ENCODE data around the gene SLC6A6.

SLC6A6 gene

GRCh38 chr3:14470461-14470860 is 68.1 kb downstream of the SLC6A6 start:
- TF ChIP-seq POLR2A (IDR thresholded peaks at IDR 0.05; ENCODE audit: low read length) (no peak), GATA1 (IDR thresholded peaks at IDR 0.05; ENCODE audit: low read depth, low read length) (no peak)
- DNase-seq, result no peak

GRCh38 chr3:14471016-14471415 is 68.6 kb downstream of the SLC6A6 start:
- no peak for TF ChIP-seq POLR2A (IDR thresholded peaks at IDR 0.05; ENCODE audit: low read length)
- TF ChIP-seq GATA1 (IDR thresholded peaks at IDR 0.05; ENCODE audit: low read depth, low read length), result no peak
- DNase-seq, result no peak

- no peak for TF ChIP-seq GATA1 (IDR thresholded peaks at IDR 0.05; ENCODE audit: low read depth, low read length)
- TF ChIP-seq POLR2A (IDR thresholded peaks at IDR 0.05; ENCODE audit: low read length), result no peak
Measured at GRCh38 chr3:14471690-14472089, 69.3 kb downstream of the SLC6A6 start.

GRCh38 chr3:14472471-14473351 is 70.3 kb downstream of the SLC6A6 start:
- DNase-seq, result no peak
- no peak for TF ChIP-seq POLR2A (IDR thresholded peaks at IDR 0.05; ENCODE audit: low read length)
- TF ChIP-seq GATA1 (IDR thresholded peaks at IDR 0.05; ENCODE audit: low read depth, low read length), result no peak

More at GRCh38 chr3:14471690-14472089, 69.3 kb downstream of the SLC6A6 start:
- DNase-seq, result no peak

- TF ChIP-seq POLR2A (IDR thresholded peaks at IDR 0.05; ENCODE audit: low read length) (no peak), GATA1 (IDR thresholded peaks at IDR 0.05; ENCODE audit: low read depth, low read length) (no peak)
- DNase-seq, result no peak
Measured at GRCh38 chr3:14473411-14473891, 71.0 kb downstream of the SLC6A6 start.

- no peak for DNase-seq
- TF ChIP-seq GATA1 (IDR thresholded peaks at IDR 0.05; ENCODE audit: low read depth, low read length), result no peak
- no peak for TF ChIP-seq POLR2A (IDR thresholded peaks at IDR 0.05; ENCODE audit: low read length)
Measured at GRCh38 chr3:14474363-14475081, 72.1 kb downstream of the SLC6A6 start.

GRCh38 chr3:14475621-14476020 is 73.2 kb downstream of the SLC6A6 start:
- DNase-seq, result no peak
- TF ChIP-seq POLR2A (IDR thresholded peaks at IDR 0.05; ENCODE audit: low read length) (no peak), GATA1 (IDR thresholded peaks at IDR 0.05; ENCODE audit: low read depth, low read length) (no peak)

GRCh38 chr3:14476583-14477265 is 74.3 kb downstream of the SLC6A6 start:
- TF ChIP-seq POLR2A (IDR thresholded peaks at IDR 0.05; ENCODE audit: low read length), result no peak
- TF ChIP-seq GATA1 (IDR thresholded peaks at IDR 0.05; ENCODE audit: low read depth, low read length), result no peak
- no peak for DNase-seq

- no peak for DNase-seq
- TF ChIP-seq POLR2A (IDR thresholded peaks at IDR 0.05; ENCODE audit: low read length) (no peak), GATA1 (IDR thresholded peaks at IDR 0.05; ENCODE audit: low read depth, low read length) (no peak)
Measured at GRCh38 chr3:14477311-14477935, 75.0 kb downstream of the SLC6A6 start.

- DNase-seq, result no peak
- TF ChIP-seq GATA1 (IDR thresholded peaks at IDR 0.05; ENCODE audit: low read depth, low read length) (no peak), POLR2A (IDR thresholded peaks at IDR 0.05; ENCODE audit: low read length) (no peak)
Measured at GRCh38 chr3:14478956-14479550, 76.6 kb downstream of the SLC6A6 start.

- DNase-seq, result no peak
- TF ChIP-seq POLR2A (IDR thresholded peaks at IDR 0.05; ENCODE audit: low read length), result no peak
- no peak for TF ChIP-seq GATA1 (IDR thresholded peaks at IDR 0.05; ENCODE audit: low read depth, low read length)
Measured at GRCh38 chr3:14479591-14479990, 77.2 kb downstream of the SLC6A6 start.

GRCh38 chr3:14480207-14481017 is 78.0 kb downstream of the SLC6A6 start:
- TF ChIP-seq GATA1 (IDR thresholded peaks at IDR 0.05; ENCODE audit: low read depth, low read length) (no peak), POLR2A (IDR thresholded peaks at IDR 0.05; ENCODE audit: low read length) (no peak)

More at GRCh38 chr3:14480207-14481017, 78.0 kb downstream of the SLC6A6 start:
- no peak for DNase-seq

All from erythroblast (primary cell).